ENCODE measurements around the gene EMC8.

EMC8 gene

GRCh38 chr16:85833219-85833920, 34.0 kb upstream of the EMC8 start:
- Histone ChIP-seq H3K9me3 (ENCODE audit: insufficient read depth, low read length) (no peaks in the 10 kb centered on the region; the same call in 1 of the 2 replicates), H3K4me3 (ENCODE audit: low read length) (peak overlapping the region; percentile 41), H3K27ac (ENCODE audit: low read length) (0 out of 2 replicates have a peak overlapping the region, but pooled peaks have one; percentile 6), H3K9ac (ENCODE audit: low read length) (peak overlapping the region; percentile 31; the same call in 1 of the 2 replicates), H3K36me3 (replicated peaks; ENCODE audit: low read depth, low read length) (peaks cover 4% of the 10 kb centered on the region), H4K20me1 (ENCODE audit: insufficient read depth, low read length) (no peaks in the 10 kb centered on the region), H3K79me2 (ENCODE audit: low read length) (no peaks in the 10 kb centered on the region), H3K27me3 (ENCODE audit: low read depth, low read length) (peaks cover 46% of the 10 kb centered on the region), H3K4me2 (ENCODE audit: low read length) (peak overlapping the region; percentile 51), H2AFZ (ENCODE audit: low read depth, low read length) (peak overlapping the region; percentile 0; the same call in 1 of the 2 replicates), H3K4me1 (ENCODE audit: low read length) (peaks cover 15% of the 10 kb centered on the region)
- TF ChIP-seq CTCF (IDR thresholded peaks at IDR 0.05; ENCODE audit: low read depth, low read length) (no peak), EZH2phosphoT487 (IDR thresholded peaks at IDR 0.05; ENCODE audit: low read depth) (no peak)

GRCh38 chr16:85832570-85833218, 33.4 kb upstream of the EMC8 start:
- TF ChIP-seq CTCF (IDR thresholded peaks at IDR 0.05; ENCODE audit: low read depth, low read length), result peak; percentile 41
- TF ChIP-seq EZH2phosphoT487 (IDR thresholded peaks at IDR 0.05; ENCODE audit: low read depth), result no peak
- H2AFZ ChIP-seq (ENCODE audit: low read depth, low read length), result peak overlapping the region; percentile 0; the same call in 1 of the 2 replicates
- H3K9ac ChIP-seq (ENCODE audit: low read length), result peak overlapping the region; percentile 31; the same call in 1 of the 2 replicates
- H4K20me1 ChIP-seq (ENCODE audit: insufficient read depth, low read length), result no peaks in the 10 kb centered on the region
- H3K27me3 ChIP-seq (ENCODE audit: low read depth, low read length), result peaks cover 39% of the 10 kb centered on the region
- peak overlapping the region; percentile 51 for H3K4me2 ChIP-seq (ENCODE audit: low read length)
- H3K9me3 ChIP-seq (ENCODE audit: insufficient read depth, low read length), result no peaks in the 10 kb centered on the region; the same call in 1 of the 2 replicates
- peak overlapping the region; percentile 41 for H3K4me3 ChIP-seq (ENCODE audit: low read length)
- peak overlapping the region; percentile 6; the same call in 1 of the 2 replicates for H3K27ac ChIP-seq (ENCODE audit: low read length)
- H3K79me2 ChIP-seq (ENCODE audit: low read length), result no peaks in the 10 kb centered on the region
- H3K4me1 ChIP-seq (ENCODE audit: low read length), result peaks cover 15% of the 10 kb centered on the region
- peaks cover 4% of the 10 kb centered on the region for H3K36me3 ChIP-seq (replicated peaks; ENCODE audit: low read depth, low read length)

GRCh38 chr16:85830821-85831220, 31.5 kb upstream of the EMC8 start:
- no peak overlapping the region for H3K27ac ChIP-seq (ENCODE audit: low read length)
- H3K4me1 ChIP-seq (ENCODE audit: low read length), result peaks cover 15% of the 10 kb centered on the region
- no peaks in the 10 kb centered on the region; the same call in 1 of the 2 replicates for H3K9me3 ChIP-seq (ENCODE audit: insufficient read depth, low read length)

More at GRCh38 chr16:85830821-85831220, 31.5 kb upstream of the EMC8 start:
- no peaks in the 10 kb centered on the region for H3K79me2 ChIP-seq (ENCODE audit: low read length)
- no peak overlapping the region for H2AFZ ChIP-seq (ENCODE audit: low read depth, low read length)
- H3K36me3 ChIP-seq (replicated peaks; ENCODE audit: low read depth, low read length), result peaks cover 4% of the 10 kb centered on the region
- no peak overlapping the region for H3K9ac ChIP-seq (ENCODE audit: low read length)
- no peaks in the 10 kb centered on the region for H4K20me1 ChIP-seq (ENCODE audit: insufficient read depth, low read length)
- peaks cover 20% of the 10 kb centered on the region for H3K27me3 ChIP-seq (ENCODE audit: low read depth, low read length)
- H3K4me2 ChIP-seq (ENCODE audit: low read length), result no peak overlapping the region
- no peak overlapping the region for H3K4me3 ChIP-seq (ENCODE audit: low read length)
- no peak for TF ChIP-seq EZH2phosphoT487 (IDR thresholded peaks at IDR 0.05; ENCODE audit: low read depth)
- TF ChIP-seq CTCF (IDR thresholded peaks at IDR 0.05; ENCODE audit: low read depth, low read length), result no peak

All from OCI-LY3 (cell line).